Suprapubic skin (tissue), 4 donors: ENCODE results near the gene NGF.

Source experiments
- EP300 ChIP-seq: sonication (generic); formaldehyde crosslinking; IDR thresholded peaks from one replicate; pipeline ENCODE4 v1.6.1; 2017; ENCODE audit warnings: antibody characterized with exemption
- POLR2AphosphoS5 ChIP-seq, 3 donors: sonication (generic); formaldehyde crosslinking; IDR thresholded peaks; one replicate each; pipeline ENCODE4 v1.6.1; 2017; ENCODE audit warnings: antibody characterized with exemption in 3 of 3
- TF ChIP-seq, protein P1 (sequence below), 2 donors: fragments of 200-600 bp in 1 of 2; fragments of 450-650 bp in 1 of 2; sonication (generic) in 1 of 2; IDR thresholded peaks; one replicate each; pipeline ENCODE4 v1.5.1; 2016 to 2019; ENCODE audit warnings: antibody characterized with exemption in 2 of 2, mild to moderate bottlenecking in 1 of 2, moderate library complexity in 1 of 2

DNA sequence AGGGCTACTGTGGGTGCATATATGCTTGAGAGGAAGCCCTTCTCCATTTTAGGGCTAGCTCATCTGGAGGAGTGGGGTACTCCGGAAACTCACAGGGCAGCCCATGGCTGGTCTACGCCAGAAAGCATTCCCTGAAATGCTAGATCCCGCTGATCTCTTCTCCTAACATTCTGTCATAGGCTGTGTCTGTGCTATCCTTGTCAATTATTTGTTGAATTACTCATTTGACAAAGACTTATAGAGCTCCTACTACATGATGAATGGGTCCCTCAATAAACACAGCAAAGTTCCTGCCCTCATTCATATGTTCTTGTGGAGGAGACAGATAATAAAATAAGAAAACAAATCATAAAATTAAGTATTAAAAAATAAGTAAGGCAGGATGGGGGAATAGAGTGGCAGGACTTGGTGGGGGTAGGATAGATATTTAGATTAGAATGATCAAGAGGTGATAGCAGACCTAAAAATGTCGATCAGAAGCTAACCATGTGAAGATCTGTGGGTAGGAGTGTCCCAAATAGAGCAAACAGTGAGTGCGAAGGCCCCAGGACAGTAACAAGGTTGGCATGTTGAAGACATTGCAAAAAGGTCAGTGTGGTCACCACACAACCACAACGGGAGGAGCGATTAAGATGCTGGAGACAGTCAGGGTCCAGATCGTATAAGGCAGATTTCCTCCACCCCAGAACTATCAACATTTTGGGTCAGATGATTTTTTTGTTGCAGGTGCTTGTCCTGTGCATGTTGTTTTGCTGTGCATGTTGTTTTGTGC lies 13.2 kb downstream of the NGF start:
- TF ChIP-seq EP300 (no peak), POLR2AphosphoS5 (IDR thresholded peaks at IDR 0.05) (no peak)
- TF ChIP-seq, protein P1, sequence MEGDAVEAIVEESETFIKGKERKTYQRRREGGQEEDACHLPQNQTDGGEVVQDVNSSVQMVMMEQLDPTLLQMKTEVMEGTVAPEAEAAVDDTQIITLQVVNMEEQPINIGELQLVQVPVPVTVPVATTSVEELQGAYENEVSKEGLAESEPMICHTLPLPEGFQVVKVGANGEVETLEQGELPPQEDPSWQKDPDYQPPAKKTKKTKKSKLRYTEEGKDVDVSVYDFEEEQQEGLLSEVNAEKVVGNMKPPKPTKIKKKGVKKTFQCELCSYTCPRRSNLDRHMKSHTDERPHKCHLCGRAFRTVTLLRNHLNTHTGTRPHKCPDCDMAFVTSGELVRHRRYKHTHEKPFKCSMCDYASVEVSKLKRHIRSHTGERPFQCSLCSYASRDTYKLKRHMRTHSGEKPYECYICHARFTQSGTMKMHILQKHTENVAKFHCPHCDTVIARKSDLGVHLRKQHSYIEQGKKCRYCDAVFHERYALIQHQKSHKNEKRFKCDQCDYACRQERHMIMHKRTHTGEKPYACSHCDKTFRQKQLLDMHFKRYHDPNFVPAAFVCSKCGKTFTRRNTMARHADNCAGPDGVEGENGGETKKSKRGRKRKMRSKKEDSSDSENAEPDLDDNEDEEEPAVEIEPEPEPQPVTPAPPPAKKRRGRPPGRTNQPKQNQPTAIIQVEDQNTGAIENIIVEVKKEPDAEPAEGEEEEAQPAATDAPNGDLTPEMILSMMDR (IDR thresholded peaks at IDR 0.05): no peak
